ENCODE data around the gene MAGI1. TPM values are rescaled to one million over a fixed set of nuclear protein-coding genes. Genes with fewer than 3 reads are reported as not detected.

MAGI1 gene
- polyA plus RNA-seq, 3 donors: not detected

GRCh38 chr3:65331730-65332129 lies 707.0 kb downstream of the MAGI1 start:
- Histone ChIP-seq H3K27ac (ENCODE audit: low read depth in 1 of 2, low read length in 2 of 2) (no peak overlapping the region), H2AFZ (ENCODE audit: insufficient read depth, low read depth, low read length, poor library complexity, severe bottlenecking) (no peak overlapping the region), H3K9ac (ENCODE audit: insufficient read depth, low read length, poor library complexity, severe bottlenecking) (no peak overlapping the region), H3K36me3 (replicated peaks in 1 of 2; ENCODE audit: control insufficient read depth in 1 of 2, insufficient read depth in 2 of 2, low read length in 2 of 2) (no peaks in the 10 kb centered on the region), H3K4me2 (replicated peaks; ENCODE audit: extremely low read depth, low read length, poor library complexity, severe bottlenecking) (no peak overlapping the region), H4K20me1 (ENCODE audit: insufficient read depth, low read length) (no peaks in the 10 kb centered on the region), H3K79me2 (ENCODE audit: insufficient read depth, low read length) (no peaks in the 10 kb centered on the region), H3K4me3 (replicated peaks in 1 of 3; ENCODE audit: low read depth in 2 of 3, low read length in 3 of 3) (no peak overlapping the region), H3K9me3 (replicated peaks in 1 of 2; ENCODE audit: control insufficient read depth in 1 of 2, insufficient read depth in 1 of 2, low read length in 2 of 2) (no peaks in the 10 kb centered on the region), H3K27me3 (ENCODE audit: control insufficient read depth in 2 of 2, insufficient read depth in 2 of 2, low read length in 2 of 2) (no peaks in the 10 kb centered on the region), H3K4me1 (ENCODE audit: control insufficient read depth in 1 of 2, insufficient read depth in 2 of 2, low read length in 2 of 2) (no peaks in the 10 kb centered on the region)
- Mint-ChIP-seq H3K27ac (no peak overlapping the region), H3K36me3 (no peaks in the 10 kb centered on the region), H3K4me1 (no peaks in the 10 kb centered on the region), H3K9me3 (peaks cover 0 to 7% (median 2%) of the 10 kb centered on the region in 7 donors), H3K4me3 (no peak overlapping the region), H3K27me3 (ENCODE audit: low read depth in 3 of 3) (peaks cover 0 to under 1% (median 0%) of the 10 kb centered on the region in 3 donors)
- TF ChIP-seq, protein P1, sequence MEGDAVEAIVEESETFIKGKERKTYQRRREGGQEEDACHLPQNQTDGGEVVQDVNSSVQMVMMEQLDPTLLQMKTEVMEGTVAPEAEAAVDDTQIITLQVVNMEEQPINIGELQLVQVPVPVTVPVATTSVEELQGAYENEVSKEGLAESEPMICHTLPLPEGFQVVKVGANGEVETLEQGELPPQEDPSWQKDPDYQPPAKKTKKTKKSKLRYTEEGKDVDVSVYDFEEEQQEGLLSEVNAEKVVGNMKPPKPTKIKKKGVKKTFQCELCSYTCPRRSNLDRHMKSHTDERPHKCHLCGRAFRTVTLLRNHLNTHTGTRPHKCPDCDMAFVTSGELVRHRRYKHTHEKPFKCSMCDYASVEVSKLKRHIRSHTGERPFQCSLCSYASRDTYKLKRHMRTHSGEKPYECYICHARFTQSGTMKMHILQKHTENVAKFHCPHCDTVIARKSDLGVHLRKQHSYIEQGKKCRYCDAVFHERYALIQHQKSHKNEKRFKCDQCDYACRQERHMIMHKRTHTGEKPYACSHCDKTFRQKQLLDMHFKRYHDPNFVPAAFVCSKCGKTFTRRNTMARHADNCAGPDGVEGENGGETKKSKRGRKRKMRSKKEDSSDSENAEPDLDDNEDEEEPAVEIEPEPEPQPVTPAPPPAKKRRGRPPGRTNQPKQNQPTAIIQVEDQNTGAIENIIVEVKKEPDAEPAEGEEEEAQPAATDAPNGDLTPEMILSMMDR (IDR thresholded peaks at IDR 0.05): no peak
- no peak for DNase-seq
- intact Hi-C loops (cut with micrococcal nuclease): no loop called here
- WGBS (ENCODE audit: insufficient coverage): 100% methylated on average over 1 of the region's 3 CpGs

- no peaks in the 10 kb centered on the region for H3K4me1 Mint-ChIP-seq
- H3K9me3 Mint-ChIP-seq: peaks cover 0 to 5% (median 2%) of the 10 kb centered on the region in 7 donors
- Histone ChIP-seq H3K9me3 (replicated peaks in 1 of 2; ENCODE audit: control insufficient read depth in 1 of 2, insufficient read depth in 1 of 2, low read length in 2 of 2) (no peaks in the 10 kb centered on the region), H3K9ac (ENCODE audit: insufficient read depth, low read length, poor library complexity, severe bottlenecking) (no peak overlapping the region), H3K4me1 (ENCODE audit: control insufficient read depth in 1 of 2, insufficient read depth in 2 of 2, low read length in 2 of 2) (no peaks in the 10 kb centered on the region), H4K20me1 (ENCODE audit: insufficient read depth, low read length) (no peaks in the 10 kb centered on the region), H3K4me2 (replicated peaks; ENCODE audit: extremely low read depth, low read length, poor library complexity, severe bottlenecking) (no peak overlapping the region), H3K79me2 (ENCODE audit: insufficient read depth, low read length) (no peaks in the 10 kb centered on the region), H3K4me3 (replicated peaks in 1 of 3; ENCODE audit: low read depth in 2 of 3, low read length in 3 of 3) (no peak overlapping the region), H3K27me3 (ENCODE audit: control insufficient read depth in 2 of 2, insufficient read depth in 2 of 2, low read length in 2 of 2) (no peaks in the 10 kb centered on the region), H3K27ac (ENCODE audit: low read depth in 1 of 2, low read length in 2 of 2) (no peak overlapping the region), H2AFZ (ENCODE audit: insufficient read depth, low read depth, low read length, poor library complexity, severe bottlenecking) (no peak overlapping the region), H3K36me3 (replicated peaks in 1 of 2; ENCODE audit: control insufficient read depth in 1 of 2, insufficient read depth in 2 of 2, low read length in 2 of 2) (no peaks in the 10 kb centered on the region)
- H3K4me3 Mint-ChIP-seq: no peak overlapping the region
- 86% methylated on average over 2 of the region's 6 CpGs for WGBS (ENCODE audit: insufficient coverage)
- H3K27ac Mint-ChIP-seq: no peak overlapping the region
- TF ChIP-seq, protein P1 (IDR thresholded peaks at IDR 0.05): no peak
- no peak for DNase-seq
- H3K27me3 Mint-ChIP-seq (ENCODE audit: low read depth in 3 of 3): no peaks in the 10 kb centered on the region
- intact Hi-C loops (cut with micrococcal nuclease): no loop called here
- no peaks in the 10 kb centered on the region for H3K36me3 Mint-ChIP-seq
These were observed 708.6 kb downstream of the MAGI1 start for GRCh38 chr3:65330072-65330471.

Measured in CD14-positive monocyte (primary cell).